Measurements from ENCODE around the gene ADAMTS17. TPM values are rescaled to one million over a fixed set of nuclear protein-coding genes. Genes with fewer than 3 reads are reported as not detected.

The ADAMTS17 gene
- total RNA-seq, 1 experiment from 2014 or later: 4.2 TPM

DNA sequence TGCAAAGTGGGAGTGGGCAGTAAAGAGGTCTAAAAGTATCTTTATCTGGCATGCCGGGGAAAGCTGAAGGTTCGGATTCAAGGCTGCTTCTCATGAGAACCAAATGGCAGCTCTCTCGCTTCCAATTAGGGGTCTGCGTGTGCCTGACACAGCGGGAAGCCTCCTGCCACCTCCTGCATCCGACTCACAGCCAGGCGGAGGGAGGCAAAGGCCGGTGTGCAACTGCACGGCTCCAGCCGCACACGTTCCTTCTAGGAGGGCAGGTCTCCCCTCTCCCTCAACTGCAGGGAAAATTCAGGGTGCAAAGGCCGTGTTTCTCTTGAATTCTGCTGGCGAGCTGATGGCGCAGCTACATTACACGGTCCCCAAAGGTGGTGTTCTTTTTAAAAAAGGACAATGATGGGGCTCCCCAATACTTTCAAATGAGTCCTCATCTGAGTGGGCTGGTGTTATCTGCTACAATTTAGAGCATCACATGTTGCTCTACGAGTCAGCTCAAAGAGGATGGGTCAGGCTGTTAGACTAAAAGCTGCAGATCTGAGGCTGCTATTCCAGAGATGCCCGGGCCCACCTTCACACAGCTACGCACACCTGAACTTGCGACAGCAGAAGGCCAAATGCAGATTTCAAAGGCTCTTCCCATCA, 226.6 kb downstream of the ADAMTS17 start:
- H3K79me2 ChIP-seq (ENCODE audit: insufficient read depth, low read length): no peaks in the 10 kb centered on the region
- ATAC-seq (no peak), DNase-seq (ENCODE audit: low read depth, low spot score) (no peak)
- H3K27me3 ChIP-seq (ENCODE audit: insufficient read depth, low read length): no peaks in the 10 kb centered on the region
- peaks cover 21 to 36% of the 10 kb centered on the region in 2 experiments for H3K4me1 ChIP-seq (ENCODE audit: control insufficient read depth in 1 of 2, insufficient read depth in 2 of 2, low read length in 2 of 2)
- H3K9me2 ChIP-seq (ENCODE audit: insufficient read depth): no peaks in the 10 kb centered on the region
- intact Hi-C loops (cut with micrococcal nuclease): no loop called here
- H3K4me3 ChIP-seq (replicated peaks in 1 of 2; ENCODE audit: low read depth in 1 of 2, low read length in 2 of 2): no peak overlapping the region
- H3K36me3 ChIP-seq (ENCODE audit: control insufficient read depth in 1 of 2, insufficient read depth in 2 of 2, low read length in 2 of 2): no peaks in the 10 kb centered on the region
- H3K27ac ChIP-seq (ENCODE audit: low read depth, low read length): no peak overlapping the region
- CTCF ChIA-PET: no interaction called here
- RAD21 ChIA-PET (ENCODE audit: low non-redundant PET in 1 of 2, low total read pairs in 2 of 2, uncharacterized antibody in 2 of 2, unreplicated experiment in 2 of 2): interaction anchor here in 1 of 2 experiments (0.7 kb wide), 1 partner anchor 71 kb away, joined by 6 read pairs; no protein-coding TSS in a partner anchor
- no peak overlapping the region for H3K4me2 ChIP-seq (ENCODE audit: low read length)
- no peak for TF ChIP-seq SRF (IDR thresholded peaks at IDR 0.05; ENCODE audit: low read depth)
- no peaks in the 10 kb centered on the region for H3K9me3 ChIP-seq (ENCODE audit: control insufficient read depth in 1 of 2, insufficient read depth in 1 of 2, low read depth in 1 of 2, low read length in 2 of 2)
- BruUV-seq (replicated peaks): no TSS peak
- H3K9ac ChIP-seq (ENCODE audit: low read length): no peak overlapping the region
- no peaks in the 10 kb centered on the region for H4K20me1 ChIP-seq (ENCODE audit: insufficient read depth)
- H2AFZ ChIP-seq (ENCODE audit: low read depth, low read length, poor library complexity, severe bottlenecking): no peak overlapping the region
- POLR2A ChIA-PET: no interaction called here

DNA sequence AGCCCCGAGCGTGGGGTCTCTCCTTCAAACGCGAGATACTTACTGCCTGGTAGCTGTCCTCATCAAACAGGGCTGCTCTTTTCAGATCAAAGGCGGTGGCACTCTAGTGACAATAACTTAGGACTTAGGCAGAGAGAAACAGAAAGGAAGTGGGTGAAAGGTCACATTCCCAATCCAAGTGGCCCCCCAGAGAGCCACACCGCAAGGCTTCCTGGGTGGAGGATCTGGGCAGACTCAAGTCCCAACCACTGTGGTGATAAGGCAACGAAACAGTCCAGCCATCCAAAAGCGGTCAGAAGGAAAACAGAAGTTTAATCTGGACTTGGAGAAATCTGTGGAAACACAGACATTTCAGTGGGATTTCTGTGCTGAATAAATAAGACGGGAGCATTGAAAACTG, 227.2 kb downstream of the ADAMTS17 start:
- no peaks in the 10 kb centered on the region for H3K79me2 ChIP-seq (ENCODE audit: insufficient read depth, low read length)
- ATAC-seq (no peak), DNase-seq (ENCODE audit: low read depth, low spot score) (no peak)
- ChIA-PET CTCF (no interaction called here), RAD21 (ENCODE audit: low non-redundant PET in 1 of 2, low total read pairs in 2 of 2, uncharacterized antibody in 2 of 2, unreplicated experiment in 2 of 2) (no interaction called here), POLR2A (no interaction called here)
- no TSS peak for BruUV-seq (replicated peaks)
- H3K9ac ChIP-seq (ENCODE audit: low read length): no peak overlapping the region
- H3K36me3 ChIP-seq (ENCODE audit: control insufficient read depth in 1 of 2, insufficient read depth in 2 of 2, low read length in 2 of 2): no peaks in the 10 kb centered on the region
- no peak for TF ChIP-seq EGR1 (IDR thresholded peaks at IDR 0.05; ENCODE audit: low read depth)
- TF ChIP-seq SRF (IDR thresholded peaks at IDR 0.05; ENCODE audit: low read depth): no peak
- no peak for TF ChIP-seq EZH2 (IDR thresholded peaks at IDR 0.05)
- no peak for TF ChIP-seq JUND (IDR thresholded peaks at IDR 0.05)
- TF ChIP-seq, protein P1, sequence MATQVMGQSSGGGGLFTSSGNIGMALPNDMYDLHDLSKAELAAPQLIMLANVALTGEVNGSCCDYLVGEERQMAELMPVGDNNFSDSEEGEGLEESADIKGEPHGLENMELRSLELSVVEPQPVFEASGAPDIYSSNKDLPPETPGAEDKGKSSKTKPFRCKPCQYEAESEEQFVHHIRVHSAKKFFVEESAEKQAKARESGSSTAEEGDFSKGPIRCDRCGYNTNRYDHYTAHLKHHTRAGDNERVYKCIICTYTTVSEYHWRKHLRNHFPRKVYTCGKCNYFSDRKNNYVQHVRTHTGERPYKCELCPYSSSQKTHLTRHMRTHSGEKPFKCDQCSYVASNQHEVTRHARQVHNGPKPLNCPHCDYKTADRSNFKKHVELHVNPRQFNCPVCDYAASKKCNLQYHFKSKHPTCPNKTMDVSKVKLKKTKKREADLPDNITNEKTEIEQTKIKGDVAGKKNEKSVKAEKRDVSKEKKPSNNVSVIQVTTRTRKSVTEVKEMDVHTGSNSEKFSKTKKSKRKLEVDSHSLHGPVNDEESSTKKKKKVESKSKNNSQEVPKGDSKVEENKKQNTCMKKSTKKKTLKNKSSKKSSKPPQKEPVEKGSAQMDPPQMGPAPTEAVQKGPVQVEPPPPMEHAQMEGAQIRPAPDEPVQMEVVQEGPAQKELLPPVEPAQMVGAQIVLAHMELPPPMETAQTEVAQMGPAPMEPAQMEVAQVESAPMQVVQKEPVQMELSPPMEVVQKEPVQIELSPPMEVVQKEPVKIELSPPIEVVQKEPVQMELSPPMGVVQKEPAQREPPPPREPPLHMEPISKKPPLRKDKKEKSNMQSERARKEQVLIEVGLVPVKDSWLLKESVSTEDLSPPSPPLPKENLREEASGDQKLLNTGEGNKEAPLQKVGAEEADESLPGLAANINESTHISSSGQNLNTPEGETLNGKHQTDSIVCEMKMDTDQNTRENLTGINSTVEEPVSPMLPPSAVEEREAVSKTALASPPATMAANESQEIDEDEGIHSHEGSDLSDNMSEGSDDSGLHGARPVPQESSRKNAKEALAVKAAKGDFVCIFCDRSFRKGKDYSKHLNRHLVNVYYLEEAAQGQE (IDR thresholded peaks at IDR 0.05; ENCODE audit: low read depth): no peak
- TF ChIP-seq ZNF274 (IDR thresholded peaks at IDR 0.05; ENCODE audit: low read depth, low read length): no peak
- TF ChIP-seq POLR2A (IDR thresholded peaks at IDR 0.05; ENCODE audit: borderline replicate concordance, extremely low read depth, insufficient read depth, insufficient read length): no peak
- no peak for TF ChIP-seq ELF1 (IDR thresholded peaks at IDR 0.05; ENCODE audit: borderline replicate concordance, low read depth)
- TF ChIP-seq, protein P2, sequence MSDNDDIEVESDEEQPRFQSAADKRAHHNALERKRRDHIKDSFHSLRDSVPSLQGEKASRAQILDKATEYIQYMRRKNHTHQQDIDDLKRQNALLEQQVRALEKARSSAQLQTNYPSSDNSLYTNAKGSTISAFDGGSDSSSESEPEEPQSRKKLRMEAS (IDR thresholded peaks at IDR 0.05): no peak
- TF ChIP-seq POLR2AphosphoS5 (IDR thresholded peaks at IDR 0.05; ENCODE audit: low read depth, low read length): no peak
- no peaks in the 10 kb centered on the region for H3K9me2 ChIP-seq (ENCODE audit: insufficient read depth)
- no peak overlapping the region for H3K4me2 ChIP-seq (ENCODE audit: low read length)
- no peak overlapping the region for H3K4me3 ChIP-seq (replicated peaks in 1 of 2; ENCODE audit: low read depth in 1 of 2, low read length in 2 of 2)
- H3K27ac ChIP-seq (ENCODE audit: low read depth, low read length): no peak overlapping the region
- H3K27me3 ChIP-seq (ENCODE audit: insufficient read depth, low read length): no peaks in the 10 kb centered on the region
- peaks cover 21 to 36% of the 10 kb centered on the region in 2 experiments for H3K4me1 ChIP-seq (ENCODE audit: control insufficient read depth in 1 of 2, insufficient read depth in 2 of 2, low read length in 2 of 2)
- intact Hi-C loops (cut with micrococcal nuclease): no loop called here
- no peak overlapping the region for H2AFZ ChIP-seq (ENCODE audit: low read depth, low read length, poor library complexity, severe bottlenecking)
- H3K9me3 ChIP-seq (ENCODE audit: control insufficient read depth in 1 of 2, insufficient read depth in 1 of 2, low read depth in 1 of 2, low read length in 2 of 2): no peaks in the 10 kb centered on the region
- no peaks in the 10 kb centered on the region for H4K20me1 ChIP-seq (ENCODE audit: insufficient read depth)

All from HCT116 (cell line).